Inflammatory macrophage (primary cell): ENCODE measurements around the gene CCDC134.
"Not testable (repeated sequence)": the region's sequence is repeated elsewhere in the genome, so short reads cannot be mapped to it uniquely, and the experiment has no call there.

ENCODE experiments used
- DNase-seq, 2 donors: peaks; one replicate each; pipeline ENCODE4 v3.0.0-alpha.2; 2020 to 2022

Gene CCDC134

DNA sequence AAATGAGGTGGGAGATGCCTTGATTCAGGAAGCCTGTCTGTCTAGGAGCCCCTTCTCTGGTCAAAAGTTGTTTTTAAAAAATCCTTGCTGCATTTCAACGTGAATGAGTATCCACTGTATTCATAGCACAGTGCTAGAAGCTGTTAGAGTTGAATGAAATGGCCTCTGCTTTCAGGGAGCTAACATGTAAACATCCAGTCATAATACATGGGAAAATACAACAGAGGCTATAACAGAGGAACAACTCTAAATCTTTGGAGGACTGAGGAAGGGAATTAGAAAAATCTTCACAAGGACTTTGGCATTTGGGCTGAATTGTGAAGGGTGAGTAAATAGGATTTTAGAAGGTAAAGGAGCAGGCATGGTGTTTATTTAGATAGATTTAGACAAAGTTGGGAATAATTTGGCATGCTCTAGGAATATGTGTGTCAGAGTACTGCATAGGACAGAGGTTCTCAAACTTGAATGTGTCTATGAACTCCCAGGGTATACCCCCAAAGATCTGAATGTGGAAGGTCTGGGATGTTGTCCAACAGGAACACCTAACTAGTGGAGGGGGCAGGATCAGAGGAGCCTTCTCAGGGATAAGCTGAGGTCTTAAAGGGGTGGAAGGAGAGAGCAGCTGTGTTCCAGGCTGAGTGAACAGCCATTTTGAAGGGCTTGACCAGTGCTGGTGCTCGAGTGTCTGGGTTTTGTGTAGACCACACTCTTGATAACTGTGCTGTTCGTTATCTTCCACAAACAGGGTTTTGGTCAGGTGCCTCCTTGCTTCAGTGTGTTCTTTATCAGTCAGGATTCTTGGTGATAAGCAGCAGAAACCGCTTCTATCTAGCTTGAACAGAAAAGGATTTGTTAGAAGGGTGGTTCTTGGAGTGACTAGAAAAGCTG, 45.1 kb downstream of the CCDC134 start:
- DNase-seq, result no peak

GRCh38 chr22:41846268-41846987, 45.9 kb downstream of the CCDC134 start:
- DNase-seq, result no peak

- DNase-seq, result no peak
Observed at GRCh38 chr22:41847300-41847699, 46.8 kb downstream of the CCDC134 start.

- peak; percentile 91 to 95 for DNase-seq
Observed at GRCh38 chr22:41848468-41848867, 48.0 kb downstream of the CCDC134 start.

- no peak for DNase-seq
Observed at GRCh38 chr22:41856469-41856868, 56.0 kb downstream of the CCDC134 start.

- DNase-seq, result peak; percentile 64 to 68
Observed at GRCh38 chr22:41857155-41857859, 56.8 kb downstream of the CCDC134 start.

- no peak for DNase-seq
Observed at GRCh38 chr22:41857860-41858199, 57.4 kb downstream of the CCDC134 start.

DNA sequence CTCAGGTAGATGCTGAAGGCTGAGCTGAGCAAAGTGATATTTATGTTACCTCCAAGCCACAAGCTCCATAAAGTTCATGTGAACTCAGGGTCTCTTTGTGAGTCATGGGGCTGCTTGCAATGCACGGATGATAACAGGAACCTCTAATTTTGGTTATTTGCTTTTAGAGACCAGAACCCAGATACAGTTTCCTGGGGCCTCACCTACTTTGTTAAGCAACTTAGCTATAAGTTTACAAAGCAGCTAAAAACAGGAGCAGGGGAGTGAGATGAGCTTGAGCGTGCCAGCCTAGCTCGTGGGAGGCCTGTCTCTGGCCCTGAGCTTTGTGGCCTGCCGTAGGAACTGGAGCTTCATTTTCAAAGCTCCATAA, 61.7 kb downstream of the CCDC134 start:
- peak in 1 of 2 donors; percentile 23 for DNase-seq

GRCh38 chr22:41862530-41863266, 62.2 kb downstream of the CCDC134 start:
- peak in 1 of 2 donors; percentile 48 for DNase-seq

- DNase-seq, result no peak
Observed at GRCh38 chr22:41863472-41863871, 63.0 kb downstream of the CCDC134 start.

- DNase-seq, result no peak
Observed at GRCh38 chr22:41868556-41868955, 68.1 kb downstream of the CCDC134 start.

DNA sequence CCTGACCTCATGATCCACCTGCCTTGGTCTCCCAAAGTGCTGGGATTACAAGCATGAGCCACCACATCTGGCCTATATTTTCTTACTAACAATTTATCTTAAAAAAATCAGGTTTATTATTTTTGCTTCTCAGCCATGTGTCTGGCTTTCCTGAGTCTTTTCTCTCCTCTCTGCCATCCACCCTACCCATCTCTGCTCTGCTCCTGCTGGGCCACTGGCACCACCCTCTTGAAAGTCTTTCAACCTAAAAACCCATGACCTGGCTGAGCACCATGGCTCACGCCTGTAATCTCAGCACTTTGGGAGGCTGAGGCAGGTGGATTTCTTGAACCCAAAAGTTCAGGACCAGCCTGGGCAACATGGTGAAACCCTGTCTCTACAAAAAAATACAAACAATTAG, 69.6 kb downstream of the CCDC134 start:
- DNase-seq, result not testable (repeated sequence)

GRCh38 chr22:41870786-41871185, 70.3 kb downstream of the CCDC134 start:
- DNase-seq, result no peak

DNA sequence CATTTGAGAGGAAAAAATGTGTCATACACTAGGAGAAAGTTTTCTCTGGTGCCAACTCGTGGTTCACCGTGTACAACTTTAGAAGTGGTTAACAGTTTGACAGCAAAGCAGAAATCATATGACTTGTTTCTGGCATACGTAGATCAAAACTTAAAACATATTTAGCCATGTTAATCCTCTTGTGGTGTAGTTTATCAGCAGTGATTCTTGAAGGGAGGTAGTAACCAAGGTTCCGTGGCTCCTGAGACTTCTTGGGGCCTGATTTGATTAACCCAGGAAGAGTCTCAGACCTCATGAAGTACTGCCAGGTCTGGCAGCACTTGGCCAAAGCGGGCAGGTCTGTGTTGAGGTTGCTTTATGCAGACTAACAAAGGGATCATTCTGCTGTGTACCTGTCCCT, 72.9 kb downstream of the CCDC134 start:
- no peak for DNase-seq

DNA sequence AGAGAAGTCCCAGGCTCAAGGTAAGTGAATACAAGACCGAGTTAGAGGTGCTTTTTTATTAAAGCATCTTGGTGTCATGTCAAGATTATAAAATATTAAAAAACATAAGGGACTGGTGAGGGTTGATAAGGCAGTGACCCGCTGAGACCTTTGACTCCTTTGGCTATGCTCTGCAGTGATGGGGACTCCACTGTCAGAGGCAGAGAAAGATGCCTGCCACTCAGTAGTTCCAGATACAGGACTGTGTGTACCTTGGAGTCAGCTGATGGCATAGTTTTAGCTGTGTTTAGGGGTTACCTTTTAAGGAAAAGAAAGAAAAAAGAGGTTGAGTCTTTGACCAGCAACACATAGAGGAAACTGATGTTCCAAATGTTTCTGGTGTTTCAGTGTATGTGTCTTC, 73.6 kb downstream of the CCDC134 start:
- DNase-seq, result no peak

DNA sequence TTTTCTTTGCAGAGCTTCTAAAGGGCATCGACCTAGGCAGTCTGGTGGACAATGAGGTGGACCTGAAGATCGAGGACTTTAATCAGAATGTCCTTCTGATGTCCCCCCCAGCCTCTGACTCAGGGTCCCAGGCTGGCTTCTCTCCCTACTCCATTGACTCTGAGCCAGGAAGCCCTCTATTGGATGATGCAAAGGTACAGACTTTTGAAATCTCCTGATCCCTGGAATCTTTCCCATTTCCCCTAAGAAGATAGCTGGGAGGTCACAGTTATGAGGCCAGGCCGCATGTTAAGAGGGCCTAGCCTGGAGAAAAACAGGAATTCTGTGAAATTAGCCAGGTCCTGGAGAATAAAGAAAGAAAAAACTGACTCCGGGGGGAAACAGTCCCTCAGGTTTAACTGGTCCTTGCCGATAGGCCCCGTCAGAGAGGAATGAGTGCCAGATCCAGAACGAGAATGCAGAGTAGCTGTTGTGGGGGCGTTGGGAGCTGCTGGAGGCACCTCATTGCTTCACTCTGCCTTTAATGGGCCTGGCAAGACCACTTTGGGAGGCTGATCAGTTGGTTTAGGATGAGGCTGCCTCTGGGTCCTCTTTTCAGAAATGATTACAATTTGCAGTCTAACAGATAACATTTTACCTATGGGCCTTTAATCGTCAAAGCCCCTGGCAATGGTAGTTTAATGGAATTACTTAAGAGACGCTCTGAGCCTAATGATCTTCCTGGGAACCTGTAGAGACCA, 75.2 kb downstream of the CCDC134 start:
- DNase-seq, result no peak
